Mesodermal cell (in vitro differentiated cells): Measurements from ENCODE around the gene RMND1.
"Not testable (repeated sequence)": the region's sequence is repeated elsewhere in the genome, so short reads cannot be mapped to it uniquely, and the experiment has no call there.

Source experiments
- H3K27ac ChIP-seq: 2 replicates; pipeline ENCODE4 v1.7.0; 2013; ENCODE audit warnings: mild to moderate bottlenecking, low read depth, low read length, moderate library complexity; ENCODE audit not compliant: severe bottlenecking
- H3K36me3 ChIP-seq: 2 replicates; pipeline ENCODE4 v1.7.1; 2013; ENCODE audit warnings: mild to moderate bottlenecking, low read length, moderate library complexity; ENCODE audit not compliant: control insufficient read depth, insufficient read depth
- H3K4me1 ChIP-seq: one replicate; pipeline ENCODE4 v1.7.1; 2013; ENCODE audit warnings: mild to moderate bottlenecking, low read length; ENCODE audit not compliant: insufficient read depth, control insufficient read depth, poor library complexity, severe bottlenecking
- H3K4me3 ChIP-seq: 2 replicates; pipeline ENCODE4 v1.7.0; 2013; ENCODE audit warnings: low read length, control low read depth, mild to moderate bottlenecking; ENCODE audit not compliant: insufficient read depth, poor library complexity, severe bottlenecking; ENCODE audit errors: extremely low read depth
- H3K9me3 ChIP-seq: 2 replicates; pipeline ENCODE4 v1.7.1; 2013; ENCODE audit warnings: mild to moderate bottlenecking, low read length, moderate library complexity; ENCODE audit not compliant: control insufficient read depth
- WGBS, 2 experiments: methylation state at CpG; one replicate each; pipeline ENCODE4 v1.1.5; 2013; ENCODE audit warnings: missing lambda C conversion rate in 2 of 2; ENCODE audit not compliant: insufficient coverage in 2 of 2; 5-methylcytosine and 5-hydroxymethylcytosine counted together

RMND1 gene

GRCh38 chr6:151488226-151488625 lies 36.3 kb upstream of the RMND1 start:
- 80% methylated on average over 1 of the region's 2 CpGs; no CpG with 5 or more reads in 1 of the 2 experiments for WGBS, 2 experiments
- Histone ChIP-seq H3K4me3 (no peak overlapping the region), H3K4me1 (no peaks in the 10 kb centered on the region), H3K27ac (no peak overlapping the region), H3K9me3 (no peaks in the 10 kb centered on the region), H3K36me3 (no peaks in the 10 kb centered on the region)

- H3K4me1 ChIP-seq: no peaks in the 10 kb centered on the region
- no peak overlapping the region for H3K4me3 ChIP-seq
- no peaks in the 10 kb centered on the region for H3K36me3 ChIP-seq
- H3K27ac ChIP-seq: no peak overlapping the region
- no peaks in the 10 kb centered on the region for H3K9me3 ChIP-seq
These were observed 32.1 kb upstream of the RMND1 start for GRCh38 chr6:151483994-151484393.

GRCh38 chr6:151482290-151482689 lies 30.4 kb upstream of the RMND1 start:
- H3K36me3 ChIP-seq: no peaks in the 10 kb centered on the region
- 100% methylated on average over 2 of the region's 5 CpGs; no CpG with 5 or more reads in 1 of the 2 experiments for WGBS, 2 experiments
- no peak overlapping the region for H3K4me3 ChIP-seq
- no peaks in the 10 kb centered on the region for H3K9me3 ChIP-seq
- H3K4me1 ChIP-seq: no peaks in the 10 kb centered on the region
- no peak overlapping the region for H3K27ac ChIP-seq

- Histone ChIP-seq H3K9me3 (no peaks in the 10 kb centered on the region), H3K4me3 (no peak overlapping the region), H3K36me3 (no peaks in the 10 kb centered on the region), H3K27ac (no peak overlapping the region), H3K4me1 (no peaks in the 10 kb centered on the region)
These were observed 29.9 kb upstream of the RMND1 start for GRCh38 chr6:151481786-151482185.

- WGBS, 2 experiments: no CpG with 5 or more reads among the region's 6 CpGs
- H3K4me1 ChIP-seq: no peaks in the 10 kb centered on the region
- no peaks in the 10 kb centered on the region for H3K36me3 ChIP-seq
- H3K9me3 ChIP-seq: no peaks in the 10 kb centered on the region
- H3K27ac ChIP-seq: no peak overlapping the region
- no peak overlapping the region for H3K4me3 ChIP-seq
These were observed 26.7 kb upstream of the RMND1 start for GRCh38 chr6:151478670-151479069.

GRCh38 chr6:151477726-151478125 lies 25.8 kb upstream of the RMND1 start:
- Histone ChIP-seq H3K4me3 (no peak overlapping the region), H3K4me1 (no peaks in the 10 kb centered on the region), H3K27ac (no peak overlapping the region), H3K9me3 (no peaks in the 10 kb centered on the region), H3K36me3 (no peaks in the 10 kb centered on the region)
- 79 to 99% methylated on average over 3 to 10 of the region's 12 CpGs for WGBS, 2 experiments

- no peak overlapping the region for H3K27ac ChIP-seq
- 40 to 42% methylated on average over 11 to 13 of the region's 16 CpGs for WGBS, 2 experiments
- no peaks in the 10 kb centered on the region for H3K9me3 ChIP-seq
- no peaks in the 10 kb centered on the region for H3K4me1 ChIP-seq
- no peak overlapping the region for H3K4me3 ChIP-seq
- no peaks in the 10 kb centered on the region for H3K36me3 ChIP-seq
These were observed 24.0 kb upstream of the RMND1 start for GRCh38 chr6:151475653-151476523.

GRCh38 chr6:151464702-151465101 lies 12.8 kb upstream of the RMND1 start:
- H3K36me3 ChIP-seq: peaks cover 50% of the 10 kb centered on the region
- H3K9me3 ChIP-seq: no peaks in the 10 kb centered on the region
- no peaks in the 10 kb centered on the region for H3K4me1 ChIP-seq
- H3K27ac ChIP-seq: no peak overlapping the region
- no peak overlapping the region for H3K4me3 ChIP-seq

GRCh38 chr6:151461673-151462072 lies 9.7 kb upstream of the RMND1 start:
- no peak overlapping the region for H3K4me3 ChIP-seq
- H3K9me3 ChIP-seq: no peaks in the 10 kb centered on the region
- H3K36me3 ChIP-seq: peaks cover 59% of the 10 kb centered on the region
- H3K27ac ChIP-seq: no peak overlapping the region
- 100% methylated on average over 4 of the region's 4 CpGs for WGBS, 2 experiments
- H3K4me1 ChIP-seq: no peaks in the 10 kb centered on the region

GRCh38 chr6:151455751-151456398 lies 3.9 kb upstream of the RMND1 start:
- not testable (repeated sequence) for H3K27ac ChIP-seq, H3K4me1 ChIP-seq, H3K4me3 ChIP-seq, H3K9me3 ChIP-seq
- 44% methylated on average over 3 of the region's 10 CpGs; no CpG with 5 or more reads in 1 of the 2 experiments for WGBS, 2 experiments
- peaks cover 30% of the 10 kb centered on the region for H3K36me3 ChIP-seq

GRCh38 chr6:151452750-151453427 lies 963 bp upstream of the RMND1 start:
- 0 to 7% methylated on average over 5 to 11 of the region's 24 CpGs for WGBS, 2 experiments
- Histone ChIP-seq H3K4me3 (peak overlapping the region; percentile 68), H3K4me1 (peaks cover 2% of the 10 kb centered on the region), H3K9me3 (no peaks in the 10 kb centered on the region), H3K27ac (peak overlapping the region; percentile 89), H3K36me3 (peaks cover 2% of the 10 kb centered on the region)
